Activated T-helper 1 cell treated with anti-CD3 and anti-CD28 coated beads, Interleukin-2, amount 50 U/mL, for 16 hours (primary cell): ENCODE measurements around the gene CALCR.
"Not testable (repeated sequence)": the region's sequence is repeated elsewhere in the genome, so short reads cannot be mapped to it uniquely, and the experiment has no call there.

ENCODE experiments used
- DNase-seq, 2 donors: peaks; one replicate each; pipeline ENCODE4 v3.0.0-alpha.2; 2020; ENCODE audit warnings: low read depth in 1 of 2, low spot score in 1 of 2

Gene CALCR

DNA sequence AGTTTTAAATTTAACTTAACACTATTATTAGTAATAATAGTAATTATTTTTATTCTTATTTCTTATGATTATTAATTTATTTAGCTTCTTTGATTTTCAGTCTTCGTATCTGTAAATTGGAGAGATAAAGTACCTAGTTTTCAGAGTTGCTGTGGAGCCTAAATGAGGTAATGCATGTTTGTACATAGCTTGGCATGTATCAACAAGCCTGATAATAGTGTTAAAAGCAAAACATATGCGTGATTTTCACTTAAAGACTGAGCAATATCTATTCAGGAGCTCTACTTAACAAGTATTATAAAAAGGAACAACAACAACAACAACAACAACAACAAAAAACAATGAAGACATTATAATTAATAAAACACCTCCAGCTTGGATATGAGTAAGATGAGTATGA, 12.4 kb downstream of the CALCR start:
- no peak for DNase-seq

DNA sequence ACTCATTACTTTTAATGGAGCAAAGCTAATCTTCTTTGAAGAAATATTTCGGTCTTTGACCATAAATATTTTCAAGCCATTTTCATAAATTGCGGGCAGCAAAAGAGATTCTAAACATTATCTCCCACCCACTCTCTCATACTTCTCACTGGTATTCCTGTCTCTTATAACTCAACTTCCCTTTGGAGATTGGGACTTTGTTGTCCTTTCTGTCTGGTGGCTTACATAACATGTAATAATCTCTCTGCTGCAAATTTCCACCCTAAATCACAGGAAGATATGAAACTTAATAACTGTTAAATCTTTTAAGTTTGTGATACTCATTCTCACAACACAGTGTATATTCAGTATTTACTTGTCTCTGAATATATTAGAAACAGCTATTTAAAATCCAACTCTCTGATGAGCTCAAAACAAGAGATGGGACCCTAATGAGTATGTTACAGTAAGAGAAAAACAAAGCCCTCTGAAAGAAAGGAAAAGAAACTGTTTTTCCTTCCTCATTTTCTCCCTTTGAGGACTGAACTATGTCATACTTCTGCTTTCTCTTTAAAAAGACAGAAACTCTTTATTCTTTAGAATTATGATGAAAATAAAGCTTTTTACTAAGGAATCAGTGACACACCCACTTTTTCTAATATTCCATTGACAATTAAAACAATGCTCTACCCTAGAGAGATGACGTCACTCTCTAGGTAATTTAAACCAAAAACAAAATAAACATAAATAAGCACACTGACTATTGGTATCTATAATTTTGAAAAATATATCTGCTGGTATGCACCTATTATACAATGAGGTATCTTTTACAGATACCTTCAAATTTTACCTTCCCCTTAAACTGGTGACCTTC, 14.7 kb downstream of the CALCR start:
- DNase-seq, result no peak

DNA sequence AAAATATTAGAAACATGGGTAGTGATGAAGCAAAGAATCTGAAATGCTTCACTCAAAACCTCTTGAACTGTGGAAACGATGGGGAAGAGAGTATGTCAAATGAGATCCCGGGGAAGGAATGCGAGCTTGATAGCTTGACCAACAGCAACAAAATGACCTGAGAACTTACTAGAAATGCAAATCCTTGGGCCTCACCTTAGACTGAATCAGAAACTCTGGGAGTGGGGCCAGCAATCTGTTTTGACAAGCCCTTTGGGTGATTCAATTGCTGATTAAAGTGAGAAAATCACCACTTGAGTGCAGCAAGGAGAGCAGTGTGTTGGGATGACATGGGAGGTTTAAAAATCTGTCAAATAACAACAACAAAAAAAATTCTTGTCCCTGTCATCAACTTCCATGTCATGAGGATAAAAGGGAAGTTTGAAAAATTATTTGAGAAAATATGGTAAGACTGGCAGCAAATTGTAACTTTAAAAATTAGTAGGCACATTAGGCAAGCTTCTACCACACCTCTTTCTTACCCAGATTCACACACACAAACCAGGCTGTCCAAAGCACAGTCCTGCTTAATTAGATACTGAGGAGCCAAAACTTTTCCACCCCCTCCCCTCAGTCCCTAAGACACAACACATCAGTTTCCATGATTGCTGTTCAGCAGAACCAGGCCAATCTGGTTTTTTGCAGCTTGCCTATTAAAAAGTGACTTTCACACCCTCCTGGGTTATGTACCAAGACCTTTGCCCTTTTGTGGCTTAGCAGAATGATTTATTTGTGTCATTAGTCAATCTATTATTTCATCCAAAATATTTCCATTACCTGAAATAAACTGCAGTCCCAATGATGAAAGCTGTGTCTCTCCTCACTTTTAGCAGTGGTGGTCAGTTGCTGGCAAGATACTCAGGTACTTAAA, 15.6 kb downstream of the CALCR start:
- no peak for DNase-seq

DNA sequence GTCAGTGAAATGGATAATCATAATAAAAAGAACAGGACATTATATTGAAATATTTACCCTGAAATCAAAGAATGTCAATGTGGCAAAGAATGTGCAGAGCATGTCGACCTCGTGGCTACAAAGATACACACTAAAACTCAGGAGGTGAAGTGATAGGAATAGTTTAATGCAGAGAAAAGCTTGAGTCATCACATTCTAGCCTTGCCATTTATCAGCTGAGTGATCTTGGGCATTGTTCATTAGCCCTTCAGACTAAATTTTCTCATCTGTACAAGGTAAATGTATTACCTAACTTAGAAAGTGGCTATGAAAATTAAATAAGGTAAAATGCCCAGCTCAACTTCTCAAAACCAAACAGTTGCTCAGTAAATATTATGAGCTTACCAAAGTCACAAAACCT, 22.6 kb downstream of the CALCR start:
- no peak for DNase-seq

DNA sequence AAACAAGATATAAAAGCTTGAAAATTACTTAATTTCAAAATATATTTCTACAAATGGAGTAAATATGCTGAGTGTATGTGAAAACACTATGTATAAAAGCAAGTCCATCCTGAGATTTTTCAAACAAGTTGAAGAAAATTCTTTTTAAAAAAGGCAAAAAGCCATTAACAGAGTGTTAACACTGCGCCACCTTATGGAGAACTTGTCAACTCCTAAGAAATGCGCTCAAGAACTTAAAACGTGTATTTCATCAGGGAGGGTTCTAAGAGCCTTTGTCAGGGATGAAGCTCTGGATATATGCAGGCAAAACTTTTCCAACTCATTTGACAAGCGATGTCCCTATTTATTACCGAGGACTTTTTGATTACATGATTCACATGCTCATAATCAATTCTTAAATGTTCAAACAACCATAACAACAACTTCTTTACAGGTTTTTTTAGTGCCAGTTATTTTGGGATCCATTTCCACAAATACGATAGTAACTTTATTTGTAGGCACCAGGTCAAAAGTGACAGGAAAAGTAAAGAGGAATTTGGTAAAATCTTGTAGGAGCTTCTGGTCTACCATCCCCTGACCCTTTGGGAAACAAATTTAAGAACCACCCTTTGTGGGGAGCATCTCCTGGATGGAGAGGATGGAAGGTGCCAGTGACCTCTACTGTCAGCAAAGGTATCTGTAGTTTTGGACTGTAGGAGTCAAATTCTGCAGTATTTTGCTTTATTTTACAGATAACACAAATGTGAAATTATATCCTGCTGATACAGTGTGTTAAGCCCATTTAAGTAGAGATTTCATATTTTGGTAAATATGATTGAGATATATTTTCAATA, 23.2 kb downstream of the CALCR start:
- no peak for DNase-seq

DNA sequence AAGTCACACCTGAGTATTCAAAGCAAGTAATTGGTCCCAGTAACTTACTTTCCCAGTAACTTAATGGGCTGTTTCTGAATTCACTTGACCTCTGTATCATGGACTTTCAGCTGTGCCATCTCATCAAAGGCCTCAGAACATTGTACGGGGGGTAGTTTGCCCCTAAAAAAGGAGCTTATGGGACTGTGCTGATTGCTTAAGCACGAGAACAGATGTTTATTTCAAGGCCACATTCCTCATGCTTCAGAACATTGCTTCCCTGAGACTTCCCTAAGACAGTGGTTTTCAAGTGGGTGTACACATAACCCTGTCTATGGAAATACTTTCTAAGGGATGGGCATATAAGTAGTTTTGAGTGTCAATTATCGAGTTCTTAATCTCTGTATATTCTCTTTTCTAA, 26.8 kb downstream of the CALCR start:
- DNase-seq, result no peak

DNA sequence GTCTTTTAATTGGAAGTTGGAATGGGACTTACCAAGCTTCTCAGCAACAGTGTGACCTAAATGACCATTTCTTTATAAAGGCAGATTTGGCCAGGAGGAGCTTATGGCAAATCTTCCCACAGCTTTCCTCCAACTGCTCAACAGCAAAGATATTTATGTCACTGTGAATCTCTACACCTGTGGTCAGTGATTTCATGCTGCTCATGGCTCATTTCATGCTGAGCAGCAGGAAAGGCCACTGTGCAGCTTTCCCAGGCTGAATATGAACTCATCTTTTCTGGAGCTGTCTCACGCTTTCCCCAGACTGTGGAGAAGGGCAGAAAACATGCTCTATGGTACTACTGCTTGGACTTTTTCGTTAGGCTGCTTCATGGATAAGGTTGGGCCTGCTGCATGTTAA, 29.8 kb downstream of the CALCR start:
- DNase-seq, result no peak

DNA sequence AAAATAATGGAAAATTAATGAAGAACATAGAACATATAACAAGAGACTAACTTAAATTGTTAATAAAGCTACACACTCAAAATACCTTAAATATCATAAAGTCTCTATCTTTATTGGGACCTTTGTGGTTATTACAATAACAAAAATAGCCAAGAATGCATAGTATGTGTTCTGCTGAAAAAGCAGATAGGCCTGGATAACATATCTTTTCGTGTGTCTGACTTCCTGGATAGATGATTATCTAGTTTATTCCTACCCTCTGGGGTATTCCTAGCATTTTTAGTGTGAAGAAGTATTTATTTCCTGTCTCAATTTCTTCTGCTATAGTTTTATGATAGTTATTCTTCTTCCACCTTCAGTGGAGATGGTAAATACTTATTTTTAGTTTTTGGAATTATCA, 36.5 kb downstream of the CALCR start:
- DNase-seq, result no peak

DNA sequence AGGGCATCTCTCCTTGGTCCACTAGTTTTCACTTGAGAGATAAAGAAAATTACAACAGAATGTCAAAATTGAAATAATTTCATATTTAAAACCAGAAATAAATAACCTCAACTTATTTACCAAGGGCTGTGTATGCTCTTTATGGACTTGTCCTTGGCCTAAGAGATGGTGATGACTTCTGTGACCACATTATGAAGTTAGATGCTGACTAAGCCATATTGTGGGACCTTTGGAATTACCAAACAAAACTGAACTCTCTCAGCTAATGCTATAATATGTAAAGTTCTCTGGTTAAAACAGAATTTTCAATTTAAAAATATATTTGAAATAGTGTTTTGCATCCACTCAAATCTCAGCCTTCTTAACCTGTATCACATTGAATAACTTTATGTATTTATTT, 38.9 kb downstream of the CALCR start:
- DNase-seq, result no peak

DNA sequence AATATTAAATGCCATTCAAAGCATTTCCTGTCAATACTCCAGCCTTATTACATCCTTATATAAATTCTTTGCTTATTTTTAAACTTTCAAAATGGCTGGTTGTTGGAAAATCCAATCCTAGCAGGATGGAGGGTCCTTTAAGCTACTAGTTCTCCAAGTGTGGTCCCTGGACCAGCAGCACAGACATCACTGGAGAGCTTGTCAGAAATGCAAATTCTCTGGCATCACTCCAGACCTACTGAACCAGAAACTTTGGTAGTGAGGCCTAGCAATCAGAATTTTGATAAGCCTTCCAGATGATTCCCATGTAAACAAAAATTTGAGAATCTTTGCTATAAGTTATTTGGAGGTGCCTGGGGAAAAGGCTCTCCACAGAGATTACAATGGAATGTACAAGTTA, 43.8 kb downstream of the CALCR start:
- no peak for DNase-seq

DNA sequence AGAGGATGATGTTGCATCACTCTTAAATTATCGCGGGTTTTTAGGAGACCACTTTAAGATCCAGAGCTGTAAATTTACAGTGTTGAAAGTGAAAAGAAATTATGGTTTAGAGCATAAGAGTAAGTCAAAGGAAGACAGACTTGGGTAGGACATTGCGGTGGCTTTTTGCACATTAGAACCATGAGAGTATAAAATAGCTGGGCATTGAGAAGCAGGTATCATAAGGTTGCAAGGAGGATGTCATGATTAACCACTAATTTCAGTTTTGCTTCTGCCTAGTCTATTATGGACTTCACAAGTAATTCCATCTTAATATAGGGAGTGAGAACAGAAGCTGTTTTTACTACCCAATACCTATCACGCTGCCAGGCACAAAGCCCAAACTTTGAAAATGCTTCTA, 57.7 kb downstream of the CALCR start:
- DNase-seq, result no peak

DNA sequence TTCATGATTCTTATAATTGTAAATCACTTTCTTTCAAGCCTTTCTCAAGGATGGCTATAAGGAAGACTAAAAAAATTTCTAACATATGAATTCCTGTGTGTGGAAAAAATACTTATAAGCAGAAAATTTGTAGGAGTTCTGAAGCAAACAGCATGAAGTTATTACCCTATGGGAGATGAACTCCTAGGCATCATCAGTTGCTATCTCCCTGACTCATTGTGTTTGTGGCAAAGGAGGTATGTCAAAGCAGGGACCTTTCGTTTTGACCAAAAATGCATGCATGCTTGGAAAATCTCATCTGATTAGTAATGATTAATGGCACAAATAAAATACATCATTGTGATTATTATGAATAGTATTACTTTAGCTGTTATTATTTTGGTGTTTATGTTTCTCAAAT, 59.4 kb downstream of the CALCR start:
- DNase-seq, result no peak

DNA sequence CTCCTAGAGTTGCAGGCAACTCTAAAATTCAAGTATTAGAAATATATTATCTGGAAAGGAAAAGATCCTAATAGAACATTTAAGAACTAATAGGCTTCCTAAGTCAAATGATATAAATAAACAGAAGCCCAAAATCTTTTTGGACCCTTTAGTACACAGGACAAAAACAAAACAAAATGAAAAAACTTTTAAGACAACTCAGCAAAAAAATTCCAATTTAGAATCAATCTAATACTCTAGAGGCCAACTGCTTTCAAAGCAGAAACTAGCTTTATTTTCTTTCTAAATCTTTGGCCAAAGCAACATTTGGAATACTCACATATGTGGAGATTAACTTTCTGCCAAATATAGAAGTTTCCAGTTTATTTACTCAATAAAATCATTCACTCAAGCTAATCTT, 65.2 kb downstream of the CALCR start:
- DNase-seq, result no peak

DNA sequence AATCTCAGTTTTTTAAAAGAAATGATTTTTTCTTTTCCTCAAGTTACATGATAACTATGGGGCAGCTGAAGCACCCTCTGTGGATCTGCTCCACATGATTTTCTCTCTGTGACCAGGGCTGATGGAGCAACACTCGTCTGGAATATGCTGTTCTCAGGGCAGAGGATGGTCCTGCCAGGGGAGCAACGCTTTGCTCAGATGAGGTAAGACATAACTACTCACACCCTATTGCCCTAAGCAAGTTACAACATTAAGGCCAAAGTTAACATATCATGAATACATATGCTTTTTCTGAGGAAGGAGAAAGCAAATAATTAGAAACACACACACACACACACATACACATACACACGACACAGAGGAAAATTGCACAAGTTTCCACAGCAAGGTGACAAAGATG, 71.4 kb downstream of the CALCR start:
- DNase-seq, result no peak

DNA sequence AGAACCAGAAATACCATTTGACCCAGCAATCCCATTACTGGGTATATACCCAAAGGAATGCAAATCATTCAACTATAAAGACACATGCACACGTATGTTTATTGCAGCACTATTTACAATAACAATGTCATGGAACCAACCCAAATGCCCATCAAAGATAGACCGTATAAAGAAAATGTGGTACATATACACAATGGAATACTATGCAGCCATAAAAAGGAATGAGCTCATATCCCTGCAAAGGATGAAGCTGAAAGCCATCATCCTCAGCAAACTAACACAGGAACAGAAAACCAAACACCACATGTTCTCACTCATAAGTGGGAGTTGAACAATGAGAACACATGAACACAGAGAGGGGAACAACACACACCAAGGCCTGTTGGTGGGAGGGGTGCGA, 82.7 kb downstream of the CALCR start:
- DNase-seq, result not testable (repeated sequence)

DNA sequence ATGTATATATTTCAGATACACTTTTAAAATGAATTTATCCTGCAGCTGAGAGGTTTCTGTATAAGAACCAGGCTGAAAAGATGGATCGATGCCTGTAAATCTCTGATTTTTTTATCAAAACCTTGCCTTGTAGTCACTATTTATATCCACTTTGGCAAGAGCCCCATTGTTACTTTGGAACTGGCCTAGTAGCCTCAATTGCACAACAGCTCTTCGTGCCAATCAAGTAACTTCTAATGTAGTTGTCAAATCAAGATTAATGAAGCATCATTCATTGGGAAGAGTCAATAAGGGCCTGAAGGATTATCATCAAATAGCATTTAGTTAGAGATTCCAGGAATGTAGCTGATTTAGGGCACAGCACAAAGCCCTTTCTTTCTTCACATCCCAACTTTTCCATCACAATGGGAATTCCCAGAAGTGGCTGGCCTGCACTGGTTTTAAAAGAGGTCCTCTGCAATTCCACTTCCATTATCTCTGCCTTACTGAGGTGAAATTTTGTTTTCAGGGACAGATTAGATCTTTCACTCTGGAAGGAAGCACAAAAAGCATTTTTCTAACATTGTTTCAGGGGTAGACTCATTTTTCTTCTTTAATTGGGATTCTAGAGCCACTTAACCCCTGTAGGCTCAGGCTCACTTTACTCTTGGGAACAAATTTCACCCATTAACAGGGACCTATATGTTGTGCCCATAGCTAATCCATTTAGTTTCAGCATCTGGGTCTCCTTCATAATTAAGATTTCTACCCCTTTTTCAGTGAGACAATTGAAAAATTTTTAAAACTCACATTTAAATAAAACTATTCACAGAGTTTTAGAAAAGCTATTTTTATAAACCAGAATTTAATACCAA, 97.8 kb downstream of the CALCR start:
- no peak for DNase-seq

DNA sequence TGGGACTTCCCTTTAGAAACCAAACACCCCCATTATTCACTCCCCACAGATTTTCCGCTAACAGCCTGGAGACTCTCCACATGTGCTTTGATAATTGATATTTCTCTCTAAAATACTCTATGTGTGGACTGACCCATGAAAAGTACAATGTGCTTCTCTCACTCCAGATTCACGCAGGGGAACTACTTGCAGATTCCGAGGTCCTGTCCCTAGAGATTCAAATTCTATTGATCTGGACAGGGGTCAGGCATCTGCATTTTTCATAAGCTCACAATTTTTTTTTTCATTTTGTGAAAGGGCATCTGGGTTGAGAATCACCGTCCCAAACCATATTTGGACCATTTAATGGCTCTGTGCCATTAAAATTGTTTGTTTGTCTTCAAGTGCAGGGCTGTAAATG, 98.7 kb downstream of the CALCR start:
- DNase-seq, result no peak

DNA sequence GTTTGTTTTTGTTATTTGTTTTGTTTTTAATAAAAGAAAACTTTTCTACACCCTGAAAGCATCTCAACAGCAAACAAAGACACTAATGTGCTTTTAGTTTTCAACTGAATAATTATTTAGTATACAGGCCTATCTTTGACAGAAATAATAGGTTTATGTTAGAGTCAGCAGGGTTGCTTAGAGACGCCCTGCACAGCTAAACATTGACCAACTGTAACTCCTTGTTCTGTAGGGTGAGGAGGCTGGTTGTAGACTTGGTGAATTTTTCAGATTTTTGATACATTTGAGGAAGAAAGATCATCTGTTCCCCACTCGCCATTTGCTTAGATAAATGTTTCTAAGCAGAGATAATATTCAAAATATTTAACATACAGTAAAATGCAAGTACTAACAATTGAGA, 103.1 kb downstream of the CALCR start:
- DNase-seq, result no peak

DNA sequence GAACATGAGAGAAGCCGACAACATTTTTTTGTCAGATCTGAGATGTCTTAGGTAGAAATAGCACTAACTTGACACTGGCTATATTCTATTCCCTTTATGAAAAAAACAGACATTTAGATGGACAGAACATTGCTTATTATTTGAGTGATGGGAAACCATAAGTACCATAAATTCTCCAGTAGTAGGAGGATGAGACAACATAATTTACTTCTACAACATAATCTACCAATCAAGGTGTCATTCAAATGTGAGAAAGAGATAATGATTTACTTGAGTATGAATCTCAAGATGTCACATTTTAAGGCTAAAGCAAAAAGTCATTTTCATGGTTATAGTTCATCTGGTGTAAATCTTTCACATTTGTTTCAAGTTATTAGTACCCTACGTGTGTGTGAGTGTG, 110.8 kb downstream of the CALCR start:
- DNase-seq, result no peak

DNA sequence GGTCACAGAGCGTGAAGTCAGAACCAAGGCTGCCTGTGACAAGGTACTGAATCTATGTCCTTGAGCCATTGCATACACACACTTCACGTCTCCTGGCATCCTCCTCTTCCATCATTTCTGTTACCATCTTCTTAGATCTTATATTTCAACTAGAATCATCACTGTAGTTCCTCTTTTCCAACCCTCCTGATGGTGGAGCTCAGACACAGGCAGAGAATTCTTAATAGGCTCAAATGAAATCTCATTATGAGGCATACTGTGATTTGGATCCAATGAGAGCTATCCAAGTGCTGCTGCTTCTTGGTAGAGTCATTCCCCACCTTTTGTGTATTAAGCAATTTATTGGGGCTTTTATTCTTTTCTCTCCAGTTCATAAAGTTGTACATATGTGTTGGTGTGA, 113.2 kb downstream of the CALCR start:
- no peak for DNase-seq

DNA sequence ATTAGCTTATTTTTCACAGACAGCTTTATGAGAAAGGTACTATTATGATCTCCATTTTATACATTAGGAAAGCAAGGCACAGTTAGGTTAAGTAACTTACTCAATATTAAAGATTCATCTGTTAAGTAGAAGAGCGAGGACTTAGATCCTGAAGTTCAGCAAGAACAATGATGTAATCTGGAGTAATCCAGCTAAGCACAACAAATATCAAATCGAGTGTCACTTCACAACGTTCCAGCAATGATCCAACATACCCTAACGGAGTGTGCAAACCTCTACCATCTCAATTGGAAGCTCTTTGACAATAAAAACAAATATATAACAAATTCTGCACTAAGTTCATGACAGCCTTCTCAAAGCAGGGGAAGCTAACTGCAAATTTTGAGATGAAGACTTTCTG, 121.3 kb downstream of the CALCR start:
- no peak for DNase-seq
